ENCODE data around the gene ZNF524. TPM values are rescaled to one million over a fixed set of nuclear protein-coding genes. Genes with fewer than 3 reads are reported as not detected.

The ZNF524 gene
- total and polyA plus RNA-seq, 2 experiments from 2014 or later = 17.8 to 18.2 TPM

DNA sequence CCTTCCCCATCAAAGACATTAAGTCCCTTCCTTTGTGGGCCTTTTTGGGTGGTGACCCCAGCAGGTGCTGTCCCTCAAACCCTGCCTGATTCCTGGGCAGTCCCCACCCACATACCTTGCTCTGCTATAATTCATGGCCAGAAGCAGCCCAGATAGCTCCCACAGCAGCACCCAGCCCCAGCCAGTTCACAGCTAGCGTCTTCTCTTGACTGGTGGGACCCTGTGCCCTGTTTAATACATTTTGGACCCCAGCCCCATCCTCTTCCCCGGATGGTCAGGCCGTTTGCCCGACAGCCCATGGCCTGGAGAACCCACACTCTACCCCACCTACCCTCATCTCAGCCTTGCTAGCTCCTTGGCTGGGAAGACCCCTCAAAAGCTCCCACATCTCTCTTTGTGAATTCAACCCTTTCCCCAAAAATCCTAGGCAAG lies 50.1 kb downstream of the ZNF524 start:
- Histone ChIP-seq H3K27me3 (replicated peaks; ENCODE audit: insufficient read depth) (no peaks in the 10 kb centered on the region), H3K9me2 (ENCODE audit: insufficient read depth) (no peaks in the 10 kb centered on the region), H3K4me1 (ENCODE audit: insufficient read depth) (peaks cover 8% of the 10 kb centered on the region; the same call in 1 of the 2 replicates), H3F3A (ENCODE audit: insufficient read depth) (0 out of 2 replicates have a peak, but pooled peaks cover 4% of the 10 kb centered on the region), H2AFZ (no peak overlapping the region), H3K4me2 (ENCODE audit: unreplicated experiment) (no peak overlapping the region), H3K27ac (no peak overlapping the region), H4K20me1 (ENCODE audit: insufficient read depth) (no peaks in the 10 kb centered on the region), H3K4me3 (no peak overlapping the region), H3K36me3 (ENCODE audit: low read depth) (peaks cover 5% of the 10 kb centered on the region; the same call in 1 of the 2 replicates), H3K79me2 (ENCODE audit: insufficient read depth) (peaks cover 27% of the 10 kb centered on the region), H3K9me3 (ENCODE audit: low read depth) (no peaks in the 10 kb centered on the region), H3K9ac (no peak overlapping the region)
- TF ChIP-seq EZH2 (IDR thresholded peaks at IDR 0.05; ENCODE audit: insufficient read depth, poor library complexity, severe bottlenecking) = no peak
- TF ChIP-seq EZH2phosphoT487 (IDR thresholded peaks at IDR 0.05; ENCODE audit: insufficient read depth, low read depth) = no peak
- in situ Hi-C loops (cut with MboI) = loop anchor here (25.0 kb wide), 1 partner anchor 1188 kb away; the partner anchor contains the start of genes CDC42EP5 and LENG9
- 83 to 91% methylated on average over 4 of the region's 4 CpGs for WGBS, 2 experiments (ENCODE audit: low coverage in 1 of 2, low lambda C conversion rate in 2 of 2, missing lambda C conversion rate in 2 of 2)
- DNase-seq = no peak

- H3K9me2 ChIP-seq (ENCODE audit: insufficient read depth) = no peaks in the 10 kb centered on the region
- in situ Hi-C loops (cut with MboI) = loop anchor here (25.0 kb wide), 1 partner anchor 1188 kb away; the partner anchor contains the start of genes CDC42EP5 and LENG9
- H3K4me3 ChIP-seq = no peak overlapping the region
- H4K20me1 ChIP-seq (ENCODE audit: insufficient read depth) = peaks cover 2% of the 10 kb centered on the region; the same call in 1 of the 2 replicates
- TF ChIP-seq EZH2 (IDR thresholded peaks at IDR 0.05; ENCODE audit: insufficient read depth, poor library complexity, severe bottlenecking) = no peak
- TF ChIP-seq EZH2phosphoT487 (IDR thresholded peaks at IDR 0.05; ENCODE audit: insufficient read depth, low read depth) = no peak
- no peak for DNase-seq
- WGBS, 2 experiments (ENCODE audit: low coverage in 1 of 2, low lambda C conversion rate in 2 of 2, missing lambda C conversion rate in 2 of 2) = 94 to 96% methylated on average over 17 of the region's 17 CpGs
- peaks cover 8% of the 10 kb centered on the region; the same call in 1 of the 2 replicates for H3K4me1 ChIP-seq (ENCODE audit: insufficient read depth)
- H3K4me2 ChIP-seq (ENCODE audit: unreplicated experiment) = no peak overlapping the region
- no peak overlapping the region for H3K9ac ChIP-seq
- H3K27ac ChIP-seq = no peak overlapping the region
- 0 out of 2 replicates have a peak, but pooled peaks cover 1% of the 10 kb centered on the region for H3F3A ChIP-seq (ENCODE audit: insufficient read depth)
- H3K9me3 ChIP-seq (ENCODE audit: low read depth) = no peaks in the 10 kb centered on the region
- no peaks in the 10 kb centered on the region for H3K27me3 ChIP-seq (replicated peaks; ENCODE audit: insufficient read depth)
- peaks cover 1% of the 10 kb centered on the region; the same call in 1 of the 2 replicates for H3K36me3 ChIP-seq (ENCODE audit: low read depth)
- peaks cover 27% of the 10 kb centered on the region for H3K79me2 ChIP-seq (ENCODE audit: insufficient read depth)
- H2AFZ ChIP-seq = no peak overlapping the region
Measured at GRCh38 chr19:55650602-55651230, 50.6 kb downstream of the ZNF524 start.

DNA sequence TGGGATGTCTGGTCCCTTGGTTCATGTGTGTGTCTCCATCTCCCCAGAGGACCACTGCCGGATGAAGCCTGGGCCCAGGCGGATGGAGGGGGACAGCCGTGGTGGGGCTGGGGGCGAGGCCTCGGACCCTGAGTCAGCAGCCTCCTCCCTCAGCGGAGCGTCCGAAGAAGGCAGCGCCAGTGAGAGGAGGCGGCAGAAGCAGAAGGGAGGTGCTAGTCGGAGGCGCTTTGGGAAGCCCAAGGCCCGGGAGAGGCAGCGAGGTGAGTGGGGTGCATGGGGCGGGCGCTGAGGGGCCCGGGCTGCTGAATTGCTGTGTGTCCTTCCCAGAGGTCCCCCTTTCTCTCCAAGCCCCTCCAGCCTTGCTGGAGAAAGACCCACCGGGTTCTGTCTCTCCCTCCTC lies 51.1 kb downstream of the ZNF524 start:
- Histone ChIP-seq H3K4me2 (ENCODE audit: unreplicated experiment) (no peak overlapping the region), H3K4me3 (no peak overlapping the region), H3K9ac (no peak overlapping the region), H3K9me2 (ENCODE audit: insufficient read depth) (no peaks in the 10 kb centered on the region), H3K27me3 (replicated peaks; ENCODE audit: insufficient read depth) (no peaks in the 10 kb centered on the region), H2AFZ (no peak overlapping the region), H3K79me2 (ENCODE audit: insufficient read depth) (peaks cover 27% of the 10 kb centered on the region), H4K20me1 (ENCODE audit: insufficient read depth) (peaks cover 8% of the 10 kb centered on the region; the same call in 1 of the 2 replicates), H3K9me3 (ENCODE audit: low read depth) (no peaks in the 10 kb centered on the region), H3K27ac (no peak overlapping the region), H3K4me1 (ENCODE audit: insufficient read depth) (peaks cover 8% of the 10 kb centered on the region; the same call in 1 of the 2 replicates), H3F3A (ENCODE audit: insufficient read depth) (peaks cover 2% of the 10 kb centered on the region; the same call in 1 of the 2 replicates), H3K36me3 (ENCODE audit: low read depth) (no peaks in the 10 kb centered on the region)
- TF ChIP-seq EZH2phosphoT487 (IDR thresholded peaks at IDR 0.05; ENCODE audit: insufficient read depth, low read depth) = no peak
- TF ChIP-seq EZH2 (IDR thresholded peaks at IDR 0.05; ENCODE audit: insufficient read depth, poor library complexity, severe bottlenecking) = no peak
- in situ Hi-C loops (cut with MboI) = loop anchor here (25.0 kb wide), 1 partner anchor 1189 kb away; the partner anchor contains the start of genes CDC42EP5 and LENG9
- 83 to 85% methylated on average over 14 to 18 of the region's 18 CpGs for WGBS, 2 experiments (ENCODE audit: low coverage in 1 of 2, low lambda C conversion rate in 2 of 2, missing lambda C conversion rate in 2 of 2)
- DNase-seq = no peak

- in situ Hi-C loops (cut with MboI) = loop anchor here (25.0 kb wide), 1 partner anchor 1190 kb away; the partner anchor contains the start of genes CDC42EP5 and LENG9
- no peak for DNase-seq
- no peak overlapping the region for H3K4me2 ChIP-seq (ENCODE audit: unreplicated experiment)
Measured at GRCh38 chr19:55652311-55653128, 52.4 kb downstream of the ZNF524 start.

More at GRCh38 chr19:55652311-55653128, 52.4 kb downstream of the ZNF524 start:
- TF ChIP-seq EZH2phosphoT487 (IDR thresholded peaks at IDR 0.05; ENCODE audit: insufficient read depth, low read depth) (no peak), EZH2 (IDR thresholded peaks at IDR 0.05; ENCODE audit: insufficient read depth, poor library complexity, severe bottlenecking) (no peak)
- H3K9ac ChIP-seq = peak overlapping the region; percentile 98; the same call in 1 of the 2 replicates
- no peaks in the 10 kb centered on the region for H3K9me3 ChIP-seq (ENCODE audit: low read depth)
- 79 to 84% methylated on average over 42 to 71 of the region's 71 CpGs for WGBS, 2 experiments (ENCODE audit: low coverage in 1 of 2, low lambda C conversion rate in 2 of 2, missing lambda C conversion rate in 2 of 2)
- H3K36me3 ChIP-seq (ENCODE audit: low read depth) = no peaks in the 10 kb centered on the region
- H2AFZ ChIP-seq = no peak overlapping the region
- H3K4me3 ChIP-seq = no peak overlapping the region
- peaks cover 13% of the 10 kb centered on the region for H3K4me1 ChIP-seq (ENCODE audit: insufficient read depth)
- H3K27ac ChIP-seq = no peak overlapping the region
- no peaks in the 10 kb centered on the region for H3K27me3 ChIP-seq (replicated peaks; ENCODE audit: insufficient read depth)
- peaks cover 27% of the 10 kb centered on the region for H3K79me2 ChIP-seq (ENCODE audit: insufficient read depth)
- H3F3A ChIP-seq (ENCODE audit: insufficient read depth) = peaks cover 8% of the 10 kb centered on the region; the same call in 1 of the 2 replicates
- H4K20me1 ChIP-seq (ENCODE audit: insufficient read depth) = peaks cover 20% of the 10 kb centered on the region; the same call in 1 of the 2 replicates
- no peaks in the 10 kb centered on the region for H3K9me2 ChIP-seq (ENCODE audit: insufficient read depth)

Other genes with a start within 250 kb of the ZNF524 start
- not detected in 2 replicates for gene COX6B2, start 245.6 kb upstream of the ZNF524 start, total RNA-seq (2014; rRNA removed; shearing (Covaris generic))
- not detected in 2 replicates for gene COX6B2, start 245.6 kb upstream of the ZNF524 start, polyA plus RNA-seq (2016; fragmentation: Nextera tagmentation; extraction: Ambion mirVana)
- gene GARIN5B, start 237.0 kb upstream of the ZNF524 start, total RNA-seq (2014; rRNA removed; shearing (Covaris generic)) = not detected in 2 replicates
- gene GARIN5B, start 237.0 kb upstream of the ZNF524 start, polyA plus RNA-seq (2016; fragmentation: Nextera tagmentation; extraction: Ambion mirVana) = not detected in 2 replicates
- gene IL11, start 229.8 kb upstream of the ZNF524 start, total RNA-seq (2014; rRNA removed; shearing (Covaris generic)) = 12.8 and 28.7 TPM in 2 replicates
- 6.7 and 6.9 TPM in 2 replicates for gene IL11, start 229.8 kb upstream of the ZNF524 start, polyA plus RNA-seq (2016; fragmentation: Nextera tagmentation; extraction: Ambion mirVana)
- gene TMEM190, start 223.5 kb upstream of the ZNF524 start, total RNA-seq (2014; rRNA removed; shearing (Covaris generic)) = not detected in 2 replicates
- gene TMEM190, start 223.5 kb upstream of the ZNF524 start, polyA plus RNA-seq (2016; fragmentation: Nextera tagmentation; extraction: Ambion mirVana) = 0.47 TPM in 1 of 2 replicates, not detected in the other
- 0.97 and 1.8 TPM in 2 replicates for gene TMEM238, start 216.0 kb upstream of the ZNF524 start, total RNA-seq (2014; rRNA removed; shearing (Covaris generic))
- not detected in 2 replicates for gene TMEM238, start 216.0 kb upstream of the ZNF524 start, polyA plus RNA-seq (2016; fragmentation: Nextera tagmentation; extraction: Ambion mirVana)
- 300 and 875 TPM in 2 replicates for gene RPL28, start 214.4 kb upstream of the ZNF524 start, total RNA-seq (2014; rRNA removed; shearing (Covaris generic))
- 530 and 536 TPM in 2 replicates for gene RPL28, start 214.4 kb upstream of the ZNF524 start, polyA plus RNA-seq (2016; fragmentation: Nextera tagmentation; extraction: Ambion mirVana)
- 54.4 and 82.2 TPM in 2 replicates for gene UBE2S, start 192.5 kb upstream of the ZNF524 start, total RNA-seq (2014; rRNA removed; shearing (Covaris generic))
- 106 and 107 TPM in 2 replicates for gene UBE2S, start 192.5 kb upstream of the ZNF524 start, polyA plus RNA-seq (2016; fragmentation: Nextera tagmentation; extraction: Ambion mirVana)
- not detected in 2 replicates for gene SHISA7, start 157.0 kb upstream of the ZNF524 start, total RNA-seq (2014; rRNA removed; shearing (Covaris generic))
- not detected in 2 replicates for gene SHISA7, start 157.0 kb upstream of the ZNF524 start, polyA plus RNA-seq (2016; fragmentation: Nextera tagmentation; extraction: Ambion mirVana)
- 103 and 116 TPM in 2 replicates for gene ISOC2, start 138.6 kb upstream of the ZNF524 start, total RNA-seq (2014; rRNA removed; shearing (Covaris generic))
- 34.0 and 35.3 TPM in 2 replicates for gene ISOC2, start 138.6 kb upstream of the ZNF524 start, polyA plus RNA-seq (2016; fragmentation: Nextera tagmentation; extraction: Ambion mirVana)
- gene C19orf85, start 135.5 kb upstream of the ZNF524 start, total RNA-seq (2014; rRNA removed; shearing (Covaris generic)) = not detected in 2 replicates
- not detected in 2 replicates for gene C19orf85, start 135.5 kb upstream of the ZNF524 start, polyA plus RNA-seq (2016; fragmentation: Nextera tagmentation; extraction: Ambion mirVana)
- 1.7 and 4.3 TPM in 2 replicates for gene ZNF628, start 123.7 kb upstream of the ZNF524 start, total RNA-seq (2014; rRNA removed; shearing (Covaris generic))
- gene ZNF628, start 123.7 kb upstream of the ZNF524 start, polyA plus RNA-seq (2016; fragmentation: Nextera tagmentation; extraction: Ambion mirVana) = 1.1 TPM in 2 replicates
- 13.4 and 13.9 TPM in 2 replicates for gene NAT14, start 115.1 kb upstream of the ZNF524 start, total RNA-seq (2014; rRNA removed; shearing (Covaris generic))
- 11.1 and 12.0 TPM in 2 replicates for gene NAT14, start 115.1 kb upstream of the ZNF524 start, polyA plus RNA-seq (2016; fragmentation: Nextera tagmentation; extraction: Ambion mirVana)
- 12.6 and 14.4 TPM in 2 replicates for gene SSC5D, start 111.9 kb upstream of the ZNF524 start, total RNA-seq (2014; rRNA removed; shearing (Covaris generic))
- 9.8 and 10.0 TPM in 2 replicates for gene SSC5D, start 111.9 kb upstream of the ZNF524 start, polyA plus RNA-seq (2016; fragmentation: Nextera tagmentation; extraction: Ambion mirVana)
- gene SBK2, start 63.2 kb upstream of the ZNF524 start, total RNA-seq (2014; rRNA removed; shearing (Covaris generic)) = not detected in 2 replicates
- not detected in 2 replicates for gene SBK2, start 63.2 kb upstream of the ZNF524 start, polyA plus RNA-seq (2016; fragmentation: Nextera tagmentation; extraction: Ambion mirVana)
- gene SBK3, start 54.7 kb upstream of the ZNF524 start, total RNA-seq (2014; rRNA removed; shearing (Covaris generic)) = not detected in 2 replicates
- gene SBK3, start 54.7 kb upstream of the ZNF524 start, polyA plus RNA-seq (2016; fragmentation: Nextera tagmentation; extraction: Ambion mirVana) = not detected in 2 replicates
- gene ZNF579, start 19.4 kb upstream of the ZNF524 start, total RNA-seq (2014; rRNA removed; shearing (Covaris generic)) = 7.1 and 7.9 TPM in 2 replicates
- 1.7 and 1.8 TPM in 2 replicates for gene ZNF579, start 19.4 kb upstream of the ZNF524 start, polyA plus RNA-seq (2016; fragmentation: Nextera tagmentation; extraction: Ambion mirVana)
- 3.4 and 5.6 TPM in 2 replicates for gene FIZ1, start 771 bp upstream of the ZNF524 start, total RNA-seq (2014; rRNA removed; shearing (Covaris generic))
- gene FIZ1, start 771 bp upstream of the ZNF524 start, polyA plus RNA-seq (2016; fragmentation: Nextera tagmentation; extraction: Ambion mirVana) = 2.3 TPM in 2 replicates
- 1.3 and 1.5 TPM in 2 replicates for gene ZNF865, start 5.4 kb downstream of the ZNF524 start, total RNA-seq (2014; rRNA removed; shearing (Covaris generic))
- 0.21 and 0.51 TPM in 2 replicates for gene ZNF865, start 5.4 kb downstream of the ZNF524 start, polyA plus RNA-seq (2016; fragmentation: Nextera tagmentation; extraction: Ambion mirVana)
- gene ZNF784, start 24.3 kb downstream of the ZNF524 start, total RNA-seq (2014; rRNA removed; shearing (Covaris generic)) = 3.0 and 4.2 TPM in 2 replicates
- gene ZNF784, start 24.3 kb downstream of the ZNF524 start, polyA plus RNA-seq (2016; fragmentation: Nextera tagmentation; extraction: Ambion mirVana) = 1.2 and 1.3 TPM in 2 replicates
- 7.0 and 11.7 TPM in 2 replicates for gene ZNF580, start 40.7 kb downstream of the ZNF524 start, total RNA-seq (2014; rRNA removed; shearing (Covaris generic))
- gene ZNF580, start 40.7 kb downstream of the ZNF524 start, polyA plus RNA-seq (2016; fragmentation: Nextera tagmentation; extraction: Ambion mirVana) = 43.1 and 44.0 TPM in 2 replicates
- 8.5 and 12.1 TPM in 2 replicates for gene ZNF581, start 43.4 kb downstream of the ZNF524 start, total RNA-seq (2014; rRNA removed; shearing (Covaris generic))
- 17.6 and 20.6 TPM in 2 replicates for gene ZNF581, start 43.4 kb downstream of the ZNF524 start, polyA plus RNA-seq (2016; fragmentation: Nextera tagmentation; extraction: Ambion mirVana)
- gene CCDC106, start 47.9 kb downstream of the ZNF524 start, total RNA-seq (2014; rRNA removed; shearing (Covaris generic)) = 11.3 and 12.0 TPM in 2 replicates
- 15.2 and 15.3 TPM in 2 replicates for gene CCDC106, start 47.9 kb downstream of the ZNF524 start, polyA plus RNA-seq (2016; fragmentation: Nextera tagmentation; extraction: Ambion mirVana)
- gene U2AF2, start 54.7 kb downstream of the ZNF524 start, total RNA-seq (2014; rRNA removed; shearing (Covaris generic)) = 128 and 150 TPM in 2 replicates
- gene U2AF2, start 54.7 kb downstream of the ZNF524 start, polyA plus RNA-seq (2016; fragmentation: Nextera tagmentation; extraction: Ambion mirVana) = 19.3 and 22.4 TPM in 2 replicates
- gene EPN1, start 74.9 kb downstream of the ZNF524 start, total RNA-seq (2014; rRNA removed; shearing (Covaris generic)) = 82.2 and 103 TPM in 2 replicates
- gene EPN1, start 74.9 kb downstream of the ZNF524 start, polyA plus RNA-seq (2016; fragmentation: Nextera tagmentation; extraction: Ambion mirVana) = 48.8 and 53.1 TPM in 2 replicates
- not detected in 2 replicates for gene NLRP9, start 138.1 kb downstream of the ZNF524 start, total RNA-seq (2014; rRNA removed; shearing (Covaris generic))
- gene NLRP9, start 138.1 kb downstream of the ZNF524 start, polyA plus RNA-seq (2016; fragmentation: Nextera tagmentation; extraction: Ambion mirVana) = not detected in 2 replicates
- gene RFPL4A, start 158.8 kb downstream of the ZNF524 start, total RNA-seq (2014; rRNA removed; shearing (Covaris generic)) = not detected in 2 replicates
- not detected in 2 replicates for gene RFPL4A, start 158.8 kb downstream of the ZNF524 start, polyA plus RNA-seq (2016; fragmentation: Nextera tagmentation; extraction: Ambion mirVana)
- not detected in 2 replicates for gene RFPL4AL1, start 168.8 kb downstream of the ZNF524 start, total RNA-seq (2014; rRNA removed; shearing (Covaris generic))
- not detected in 2 replicates for gene RFPL4AL1, start 168.8 kb downstream of the ZNF524 start, polyA plus RNA-seq (2016; fragmentation: Nextera tagmentation; extraction: Ambion mirVana)
- gene NLRP11, start 231.7 kb downstream of the ZNF524 start, total RNA-seq (2014; rRNA removed; shearing (Covaris generic)) = not detected in 2 replicates
- not detected in 2 replicates for gene NLRP11, start 231.7 kb downstream of the ZNF524 start, polyA plus RNA-seq (2016; fragmentation: Nextera tagmentation; extraction: Ambion mirVana)
- gene NLRP4, start 236.3 kb downstream of the ZNF524 start, total RNA-seq (2014; rRNA removed; shearing (Covaris generic)) = not detected in 2 replicates
- gene NLRP4, start 236.3 kb downstream of the ZNF524 start, polyA plus RNA-seq (2016; fragmentation: Nextera tagmentation; extraction: Ambion mirVana) = not detected in 2 replicates

Measured in GM23248 (cell line).